Measurements from ENCODE around the gene TAPT1. TPM values are rescaled to one million over a fixed set of nuclear protein-coding genes. Genes with fewer than 3 reads are reported as not detected.
"Not testable (repeated sequence)": the region's sequence is repeated elsewhere in the genome, so short reads cannot be mapped to it uniquely, and the experiment has no call there.

Gene TAPT1
- total RNA-seq, 1 donor from 2014 or later: 34.8 TPM

DNA sequence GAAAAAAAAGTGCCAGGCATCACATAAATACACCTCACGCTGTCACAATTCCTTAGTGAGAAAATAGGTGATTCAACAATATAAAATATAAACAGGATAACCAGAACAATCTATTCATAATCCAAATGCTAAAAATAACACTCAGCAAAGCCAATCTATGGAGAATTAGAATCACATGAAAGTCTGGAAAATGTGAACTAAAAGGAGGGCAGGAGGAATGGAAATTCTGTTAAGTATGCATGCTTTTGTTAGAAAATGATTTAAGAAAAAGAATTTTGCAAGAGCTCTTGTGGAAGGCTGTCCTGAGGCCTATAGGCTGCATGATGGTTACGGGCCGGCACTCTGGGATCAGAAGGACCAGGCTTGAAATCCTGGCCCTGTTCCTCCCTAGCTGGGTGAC is 71.8 kb downstream of the TAPT1 start:
- no peak overlapping the region for H3K4me3 Mint-ChIP-seq
- DNase-seq (ENCODE audit: extremely low spot score, unreplicated experiment): no peak
- TF ChIP-seq, protein P1, sequence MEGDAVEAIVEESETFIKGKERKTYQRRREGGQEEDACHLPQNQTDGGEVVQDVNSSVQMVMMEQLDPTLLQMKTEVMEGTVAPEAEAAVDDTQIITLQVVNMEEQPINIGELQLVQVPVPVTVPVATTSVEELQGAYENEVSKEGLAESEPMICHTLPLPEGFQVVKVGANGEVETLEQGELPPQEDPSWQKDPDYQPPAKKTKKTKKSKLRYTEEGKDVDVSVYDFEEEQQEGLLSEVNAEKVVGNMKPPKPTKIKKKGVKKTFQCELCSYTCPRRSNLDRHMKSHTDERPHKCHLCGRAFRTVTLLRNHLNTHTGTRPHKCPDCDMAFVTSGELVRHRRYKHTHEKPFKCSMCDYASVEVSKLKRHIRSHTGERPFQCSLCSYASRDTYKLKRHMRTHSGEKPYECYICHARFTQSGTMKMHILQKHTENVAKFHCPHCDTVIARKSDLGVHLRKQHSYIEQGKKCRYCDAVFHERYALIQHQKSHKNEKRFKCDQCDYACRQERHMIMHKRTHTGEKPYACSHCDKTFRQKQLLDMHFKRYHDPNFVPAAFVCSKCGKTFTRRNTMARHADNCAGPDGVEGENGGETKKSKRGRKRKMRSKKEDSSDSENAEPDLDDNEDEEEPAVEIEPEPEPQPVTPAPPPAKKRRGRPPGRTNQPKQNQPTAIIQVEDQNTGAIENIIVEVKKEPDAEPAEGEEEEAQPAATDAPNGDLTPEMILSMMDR (conservative IDR thresholded peaks at IDR 0.05): no peak
- H3K27ac Mint-ChIP-seq: no peak overlapping the region
- peaks cover 7% of the 10 kb centered on the region for H3K27me3 Mint-ChIP-seq
- H3K9me3 Mint-ChIP-seq: no peaks in the 10 kb centered on the region
- H3K4me1 Mint-ChIP-seq (ENCODE audit: unreplicated experiment): peaks cover 22% of the 10 kb centered on the region
- H3K36me3 Mint-ChIP-seq: no peaks in the 10 kb centered on the region

DNA sequence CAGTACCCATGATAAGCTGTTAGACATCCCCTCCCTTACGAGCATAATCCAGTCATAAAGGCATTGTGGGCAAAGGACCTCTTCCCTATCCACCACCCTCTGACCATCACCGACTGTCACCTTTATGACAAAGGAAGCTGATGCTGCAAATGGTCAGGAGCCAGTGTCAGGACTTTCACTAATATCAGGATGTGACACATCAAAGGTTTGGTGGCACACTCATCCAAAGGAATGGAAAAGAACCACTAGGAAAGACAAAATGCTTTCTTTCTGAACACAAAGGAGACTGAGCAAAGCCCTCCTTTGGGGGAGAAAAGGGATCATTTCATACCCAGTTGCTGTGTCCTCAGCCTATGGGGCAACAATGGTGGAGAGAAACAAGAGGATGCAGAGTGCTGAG is 75.6 kb downstream of the TAPT1 start:
- no peak overlapping the region for H3K27ac Mint-ChIP-seq
- H3K9me3 Mint-ChIP-seq: no peaks in the 10 kb centered on the region
- no peak for DNase-seq (ENCODE audit: extremely low spot score, unreplicated experiment)
- no peaks in the 10 kb centered on the region for H3K36me3 Mint-ChIP-seq
- peaks cover 7% of the 10 kb centered on the region for H3K27me3 Mint-ChIP-seq
- TF ChIP-seq, protein P1 (conservative IDR thresholded peaks at IDR 0.05): no peak
- no peak overlapping the region for H3K4me3 Mint-ChIP-seq
- H3K4me1 Mint-ChIP-seq (ENCODE audit: unreplicated experiment): peaks cover 3% of the 10 kb centered on the region

DNA sequence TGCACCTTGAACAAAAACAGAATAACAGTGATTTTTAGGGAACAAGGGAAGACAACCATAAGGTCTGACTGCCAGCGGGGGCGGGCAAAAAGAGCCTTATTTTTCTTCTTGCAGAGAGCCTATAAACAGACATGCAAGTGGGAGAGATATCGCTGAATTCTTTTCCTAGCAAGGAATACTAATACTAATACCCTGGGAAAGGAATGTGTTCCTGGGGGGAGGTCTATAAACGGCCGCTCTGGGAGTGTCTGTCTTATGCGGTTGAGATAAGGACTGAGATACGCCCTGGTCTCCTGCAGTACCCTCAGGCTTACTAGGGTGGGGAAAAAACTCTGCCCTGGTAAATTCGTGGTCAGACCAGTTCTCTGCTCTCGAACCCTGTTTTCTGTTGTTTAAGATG is 81.4 kb downstream of the TAPT1 start:
- H3K4me1 Mint-ChIP-seq (ENCODE audit: unreplicated experiment); H3K4me3 Mint-ChIP-seq; DNase-seq (ENCODE audit: extremely low spot score, unreplicated experiment); H3K27me3 Mint-ChIP-seq; H3K27ac Mint-ChIP-seq; H3K36me3 Mint-ChIP-seq: not testable (repeated sequence)
- H3K9me3 Mint-ChIP-seq: peaks cover 23% of the 10 kb centered on the region

DNA sequence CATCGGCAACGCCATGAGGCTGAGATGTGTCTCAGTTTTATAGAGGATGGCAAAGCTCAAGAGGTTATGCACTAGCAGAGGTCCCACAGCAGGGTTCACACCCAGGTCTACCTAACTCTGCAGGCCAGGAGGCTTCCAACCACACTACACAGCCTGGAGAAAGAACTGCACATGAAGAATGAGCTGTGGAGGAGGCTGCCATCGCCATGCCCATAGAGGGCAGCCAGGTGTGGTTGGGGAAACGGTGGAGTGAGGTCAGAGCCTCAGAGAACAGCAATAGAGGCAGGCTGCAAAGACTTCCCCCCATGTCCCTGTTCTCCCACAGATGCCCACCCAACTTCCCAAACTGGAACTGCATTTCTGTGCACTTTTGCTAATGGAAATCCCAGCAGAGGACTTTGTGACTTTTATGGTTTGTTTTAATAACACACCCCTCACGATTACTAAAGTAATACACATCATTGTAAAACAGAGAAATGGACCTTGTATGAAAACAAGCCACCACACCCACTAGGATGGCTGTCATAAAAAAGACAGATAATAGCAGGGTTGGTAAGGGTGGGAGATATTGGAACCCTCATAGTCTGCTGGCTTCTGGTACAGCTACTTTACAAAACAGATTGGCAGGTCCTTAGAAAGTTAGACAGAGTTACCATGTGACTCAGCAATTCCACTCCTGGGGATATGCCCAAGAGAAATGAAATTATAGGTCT is 83.5 kb downstream of the TAPT1 start:
- DNase-seq (ENCODE audit: extremely low spot score, unreplicated experiment): no peak
- Mint-ChIP-seq H3K4me1 (ENCODE audit: unreplicated experiment) (peaks cover 9% of the 10 kb centered on the region), H3K27ac (no peak overlapping the region), H3K9me3 (peaks cover 23% of the 10 kb centered on the region), H3K36me3 (peaks cover 3% of the 10 kb centered on the region), H3K27me3 (no peaks in the 10 kb centered on the region), H3K4me3 (no peak overlapping the region)
- TF ChIP-seq, protein P1 (conservative IDR thresholded peaks at IDR 0.05): no peak

DNA sequence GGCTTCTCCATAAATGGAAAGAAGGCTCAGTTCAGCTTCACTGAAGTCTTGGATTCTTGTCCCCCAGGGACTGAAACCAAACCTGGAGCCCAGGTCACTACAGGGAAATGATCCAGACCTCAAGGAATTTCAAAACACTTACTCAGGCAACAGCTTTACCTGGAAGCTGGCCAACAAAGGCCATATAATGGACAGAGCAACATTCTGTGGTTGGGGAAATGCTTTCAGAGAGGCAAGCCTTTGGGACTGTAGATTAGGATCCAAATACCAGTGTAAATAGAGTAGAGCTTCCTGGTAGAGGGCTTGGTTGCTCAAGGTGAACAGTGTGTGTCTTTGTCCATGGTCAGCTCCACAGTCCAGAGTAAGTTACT is 85.4 kb downstream of the TAPT1 start:
- H3K27ac Mint-ChIP-seq: peak overlapping the region; percentile 62
- TF ChIP-seq, protein P1 (conservative IDR thresholded peaks at IDR 0.05): no peak

DNA sequence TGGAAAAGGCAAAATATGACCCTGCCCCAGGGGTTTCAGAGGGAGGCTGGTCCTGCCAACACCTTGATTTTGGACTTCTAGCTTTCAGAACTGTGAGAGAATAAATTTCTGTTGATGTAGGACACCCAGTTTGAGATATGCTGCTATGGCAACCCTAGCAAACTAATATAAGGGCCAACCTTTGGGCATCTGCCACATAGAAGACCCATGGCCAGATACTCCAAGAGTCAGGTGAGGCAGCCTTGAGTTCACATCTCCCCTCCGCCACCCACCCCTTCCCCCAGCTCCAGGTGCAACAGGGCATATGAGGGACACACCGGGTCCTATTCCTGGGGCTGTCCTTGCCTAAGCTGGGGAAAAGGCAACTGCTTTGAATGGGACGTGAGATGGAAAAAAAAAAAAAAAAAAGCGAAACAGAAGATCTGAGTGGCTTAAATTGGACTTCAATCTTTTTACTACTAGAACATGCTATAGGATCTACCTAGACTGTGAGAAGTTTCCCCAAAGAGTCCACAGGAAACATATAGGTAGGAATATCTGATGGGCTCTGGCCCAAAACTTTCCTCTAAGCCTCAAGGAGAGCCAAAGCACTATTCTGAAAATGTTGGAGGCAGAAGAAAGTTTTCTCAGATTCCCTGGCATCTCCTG is 85.9 kb downstream of the TAPT1 start:
- Mint-ChIP-seq H3K36me3 (peaks cover 2% of the 10 kb centered on the region), H3K27me3 (no peaks in the 10 kb centered on the region), H3K4me3 (no peak overlapping the region), H3K9me3 (peaks cover 21% of the 10 kb centered on the region), H3K4me1 (ENCODE audit: unreplicated experiment) (peaks cover 9% of the 10 kb centered on the region), H3K27ac (peak overlapping the region; percentile 62)
- TF ChIP-seq, protein P1 (conservative IDR thresholded peaks at IDR 0.05): no peak
- no peak for DNase-seq (ENCODE audit: extremely low spot score, unreplicated experiment)

More for the DNA sequence above, 85.4 kb downstream of the TAPT1 start:
- Mint-ChIP-seq H3K9me3 (peaks cover 23% of the 10 kb centered on the region), H3K36me3 (peaks cover 3% of the 10 kb centered on the region), H3K4me3 (no peak overlapping the region), H3K4me1 (ENCODE audit: unreplicated experiment) (peaks cover 9% of the 10 kb centered on the region), H3K27me3 (no peaks in the 10 kb centered on the region)
- DNase-seq (ENCODE audit: extremely low spot score, unreplicated experiment): no peak

Data from type B pancreatic cell (in vitro differentiated cells).